ENCODE results near the gene UBE2K.
"Not testable (repeated sequence)": the region's sequence is repeated elsewhere in the genome, so short reads cannot be mapped to it uniquely, and the experiment has no call there.

UBE2K gene

GRCh38 chr4:39660045-39660444 is 37.9 kb upstream of the UBE2K start:
- H3K4me3 ChIP-seq (ENCODE audit: low read length in 2 of 2) = no peak overlapping the region
- H3K4me1 ChIP-seq (ENCODE audit: control insufficient read depth, insufficient read depth, low read length) = no peaks in the 10 kb centered on the region
- H3K9ac ChIP-seq (ENCODE audit: low read length in 2 of 2) = no peak overlapping the region
- no peaks in the 10 kb centered on the region for H3K9me3 ChIP-seq (ENCODE audit: control insufficient read depth in 2 of 2, low read length in 2 of 2)
- no peak overlapping the region for H3K27ac ChIP-seq (ENCODE audit: low read length)
- H3K36me3 ChIP-seq (ENCODE audit: control insufficient read depth in 2 of 2, insufficient read depth in 2 of 2, low read length in 2 of 2) = no peaks in the 10 kb centered on the region
- no peaks in the 10 kb centered on the region for H3K27me3 ChIP-seq (ENCODE audit: control insufficient read depth in 1 of 2, insufficient read depth in 2 of 2, low read length in 2 of 2)

DNA sequence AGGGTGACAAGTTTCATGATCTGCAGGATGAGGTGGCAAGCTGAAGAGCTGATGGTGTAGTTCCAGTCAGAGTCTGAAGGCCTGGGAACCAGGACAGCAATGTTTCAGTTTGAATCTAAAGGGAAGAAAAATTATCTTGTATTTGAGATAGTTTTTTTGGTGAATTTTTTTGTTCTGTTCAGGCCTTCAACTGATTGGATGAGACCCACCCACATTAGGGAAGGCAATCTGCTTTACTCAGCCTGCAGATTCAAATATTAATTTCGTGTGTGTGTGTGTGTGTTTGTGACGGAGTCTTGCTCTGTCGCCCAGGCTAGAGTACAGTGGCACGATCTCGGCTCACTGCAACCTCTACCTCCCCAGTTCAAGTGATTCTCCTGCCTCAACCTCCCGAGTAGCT is 37.2 kb upstream of the UBE2K start:
- H3K4me3 ChIP-seq (ENCODE audit: low read length in 2 of 2) = no peak overlapping the region
- H3K36me3 ChIP-seq (ENCODE audit: control insufficient read depth in 2 of 2, insufficient read depth in 2 of 2, low read length in 2 of 2) = no peaks in the 10 kb centered on the region
- no peaks in the 10 kb centered on the region for H3K27me3 ChIP-seq (ENCODE audit: control insufficient read depth in 1 of 2, insufficient read depth in 2 of 2, low read length in 2 of 2)
- H3K4me1 ChIP-seq (ENCODE audit: control insufficient read depth, insufficient read depth, low read length) = no peaks in the 10 kb centered on the region
- H3K9me3 ChIP-seq (ENCODE audit: control insufficient read depth in 2 of 2, low read length in 2 of 2) = no peaks in the 10 kb centered on the region
- no peak overlapping the region for H3K27ac ChIP-seq (ENCODE audit: low read length)
- H3K9ac ChIP-seq (ENCODE audit: low read length in 2 of 2) = no peak overlapping the region

- no peaks in the 10 kb centered on the region for H3K4me1 ChIP-seq (ENCODE audit: control insufficient read depth, insufficient read depth, low read length)
- H3K27ac ChIP-seq (ENCODE audit: low read length) = no peak overlapping the region
- no peaks in the 10 kb centered on the region for H3K27me3 ChIP-seq (ENCODE audit: control insufficient read depth in 1 of 2, insufficient read depth in 2 of 2, low read length in 2 of 2)
- H3K36me3 ChIP-seq (ENCODE audit: control insufficient read depth in 2 of 2, insufficient read depth in 2 of 2, low read length in 2 of 2) = no peaks in the 10 kb centered on the region
- no peaks in the 10 kb centered on the region for H3K9me3 ChIP-seq (ENCODE audit: control insufficient read depth in 2 of 2, low read length in 2 of 2)
- H3K4me3 ChIP-seq (ENCODE audit: low read length in 2 of 2) = no peak overlapping the region
- H3K9ac ChIP-seq (ENCODE audit: low read length in 2 of 2) = no peak overlapping the region
These were observed 35.3 kb upstream of the UBE2K start for GRCh38 chr4:39662683-39663082.

DNA sequence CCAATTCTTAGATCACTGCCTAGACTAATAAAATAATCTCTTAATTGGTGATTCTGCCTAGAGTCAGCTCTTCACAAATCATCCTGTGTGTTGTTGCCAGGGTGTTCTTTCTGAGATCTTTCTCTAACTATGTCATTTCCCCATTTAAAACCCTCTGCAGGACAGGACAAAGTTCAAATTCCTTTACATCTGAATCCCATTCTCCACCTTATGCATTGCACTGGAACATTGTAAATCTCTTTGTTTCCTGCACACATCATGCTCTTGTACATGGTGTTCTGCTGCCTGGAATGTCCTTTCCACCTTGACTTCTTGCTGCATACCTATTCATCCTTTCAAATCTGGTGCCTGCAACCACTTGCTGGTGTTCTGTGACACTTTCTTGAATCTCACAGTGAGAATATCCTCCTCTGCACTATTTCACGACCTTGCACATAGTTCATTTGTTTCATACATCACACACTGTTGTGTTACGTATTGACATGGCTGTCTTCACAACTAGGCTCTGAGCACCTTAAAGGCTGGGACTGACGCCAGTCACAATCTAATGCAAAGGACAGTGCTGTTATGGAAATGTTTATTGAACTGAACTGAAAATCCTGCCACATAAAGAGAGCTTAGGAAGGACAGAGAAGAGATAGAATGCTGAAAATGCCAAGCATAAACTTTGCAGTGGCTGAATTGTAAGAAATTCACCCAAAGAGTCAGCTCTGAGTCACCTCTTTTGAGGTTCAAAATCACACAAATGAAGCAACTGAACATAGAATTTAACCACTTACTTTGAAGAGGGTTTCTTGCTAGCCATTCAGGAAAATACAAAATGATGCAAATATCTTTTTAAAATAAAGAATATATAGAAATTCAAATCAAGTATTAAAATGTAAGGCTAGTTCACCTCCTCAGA is 32.9 kb upstream of the UBE2K start:
- no peaks in the 10 kb centered on the region for H3K36me3 ChIP-seq (ENCODE audit: control insufficient read depth in 2 of 2, insufficient read depth in 2 of 2, low read length in 2 of 2)
- H3K27ac ChIP-seq (ENCODE audit: low read length) = no peak overlapping the region

GRCh38 chr4:39667706-39668105 is 30.2 kb upstream of the UBE2K start:
- H3K27ac ChIP-seq (ENCODE audit: low read length) = no peak overlapping the region
- no peaks in the 10 kb centered on the region for H3K9me3 ChIP-seq (ENCODE audit: control insufficient read depth in 2 of 2, low read length in 2 of 2)
- no peak overlapping the region for H3K9ac ChIP-seq (ENCODE audit: low read length in 2 of 2)
- no peaks in the 10 kb centered on the region for H3K4me1 ChIP-seq (ENCODE audit: control insufficient read depth, insufficient read depth, low read length)
- H3K27me3 ChIP-seq (ENCODE audit: control insufficient read depth in 1 of 2, insufficient read depth in 2 of 2, low read length in 2 of 2) = no peaks in the 10 kb centered on the region
- no peak overlapping the region for H3K4me3 ChIP-seq (ENCODE audit: low read length in 2 of 2)
- no peaks in the 10 kb centered on the region for H3K36me3 ChIP-seq (ENCODE audit: control insufficient read depth in 2 of 2, insufficient read depth in 2 of 2, low read length in 2 of 2)

More for the DNA sequence above, 32.9 kb upstream of the UBE2K start:
- Histone ChIP-seq H3K9me3 (ENCODE audit: control insufficient read depth in 2 of 2, low read length in 2 of 2) (no peaks in the 10 kb centered on the region), H3K27me3 (ENCODE audit: control insufficient read depth in 1 of 2, insufficient read depth in 2 of 2, low read length in 2 of 2) (no peaks in the 10 kb centered on the region), H3K4me1 (ENCODE audit: control insufficient read depth, insufficient read depth, low read length) (no peaks in the 10 kb centered on the region), H3K4me3 (ENCODE audit: low read length in 2 of 2) (no peak overlapping the region), H3K9ac (ENCODE audit: low read length in 2 of 2) (no peak overlapping the region)

DNA sequence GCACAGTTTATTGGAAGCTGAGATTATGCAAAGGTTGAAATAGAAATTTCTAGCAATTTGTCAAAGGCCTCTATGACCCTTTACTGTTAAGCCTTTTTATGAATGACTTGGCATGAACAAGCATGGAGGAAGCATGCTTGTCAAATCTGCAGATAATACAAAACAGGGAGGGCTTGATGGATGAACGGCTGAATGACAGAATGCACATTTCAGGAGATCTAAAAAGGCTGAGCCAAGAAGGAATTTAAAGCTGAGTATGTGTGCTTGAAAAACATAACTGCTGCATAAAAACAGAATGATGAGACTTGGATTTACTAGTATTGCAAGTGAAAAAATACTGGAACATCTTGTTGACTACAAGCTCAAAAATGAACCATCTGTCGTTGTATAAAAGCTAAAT is 29.0 kb upstream of the UBE2K start:
- Histone ChIP-seq H3K27ac (ENCODE audit: low read length) (no peak overlapping the region), H3K4me1 (ENCODE audit: control insufficient read depth, insufficient read depth, low read length) (no peaks in the 10 kb centered on the region), H3K9me3 (ENCODE audit: control insufficient read depth in 2 of 2, low read length in 2 of 2) (no peaks in the 10 kb centered on the region), H3K36me3 (ENCODE audit: control insufficient read depth in 2 of 2, insufficient read depth in 2 of 2, low read length in 2 of 2) (no peaks in the 10 kb centered on the region), H3K4me3 (ENCODE audit: low read length in 2 of 2) (no peak overlapping the region), H3K27me3 (ENCODE audit: control insufficient read depth in 1 of 2, insufficient read depth in 2 of 2, low read length in 2 of 2) (no peaks in the 10 kb centered on the region), H3K9ac (ENCODE audit: low read length in 2 of 2) (no peak overlapping the region)

- not testable (repeated sequence) for H3K27me3 ChIP-seq (ENCODE audit: control insufficient read depth in 1 of 2, insufficient read depth in 2 of 2, low read length in 2 of 2); H3K36me3 ChIP-seq (ENCODE audit: control insufficient read depth in 2 of 2, insufficient read depth in 2 of 2, low read length in 2 of 2); H3K27ac ChIP-seq (ENCODE audit: low read length); H3K4me1 ChIP-seq (ENCODE audit: control insufficient read depth, insufficient read depth, low read length); H3K9ac ChIP-seq (ENCODE audit: low read length in 2 of 2); H3K9me3 ChIP-seq (ENCODE audit: control insufficient read depth in 2 of 2, low read length in 2 of 2); H3K4me3 ChIP-seq (ENCODE audit: low read length in 2 of 2)
These were observed 27.6 kb upstream of the UBE2K start for GRCh38 chr4:39670296-39670695.

DNA sequence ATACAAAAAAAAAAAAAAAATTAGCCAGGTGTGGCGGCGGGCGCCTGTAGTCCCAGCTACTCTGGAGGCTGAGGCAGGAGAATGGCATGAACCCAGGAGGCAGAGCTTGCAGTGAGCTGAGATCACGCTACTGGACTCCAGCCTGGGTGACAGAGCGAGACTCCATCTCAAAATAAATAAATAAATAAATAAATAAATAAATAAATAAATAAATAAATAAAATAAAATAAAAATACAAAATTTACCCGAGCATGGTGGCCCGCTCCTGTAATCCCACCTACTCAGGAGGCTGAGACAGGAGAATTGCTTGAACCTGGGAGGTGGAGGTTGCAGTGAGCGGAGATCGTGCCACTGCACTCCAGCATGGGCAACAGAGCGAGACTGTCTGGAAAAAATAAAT is 22.3 kb upstream of the UBE2K start:
- H3K27ac ChIP-seq (ENCODE audit: low read length); H3K27me3 ChIP-seq (ENCODE audit: control insufficient read depth in 1 of 2, insufficient read depth in 2 of 2, low read length in 2 of 2); H3K9ac ChIP-seq (ENCODE audit: low read length in 2 of 2); H3K4me1 ChIP-seq (ENCODE audit: control insufficient read depth, insufficient read depth, low read length); H3K36me3 ChIP-seq (ENCODE audit: control insufficient read depth in 2 of 2, insufficient read depth in 2 of 2, low read length in 2 of 2); H3K4me3 ChIP-seq (ENCODE audit: low read length in 2 of 2); H3K9me3 ChIP-seq (ENCODE audit: control insufficient read depth in 2 of 2, low read length in 2 of 2): not testable (repeated sequence)

DNA sequence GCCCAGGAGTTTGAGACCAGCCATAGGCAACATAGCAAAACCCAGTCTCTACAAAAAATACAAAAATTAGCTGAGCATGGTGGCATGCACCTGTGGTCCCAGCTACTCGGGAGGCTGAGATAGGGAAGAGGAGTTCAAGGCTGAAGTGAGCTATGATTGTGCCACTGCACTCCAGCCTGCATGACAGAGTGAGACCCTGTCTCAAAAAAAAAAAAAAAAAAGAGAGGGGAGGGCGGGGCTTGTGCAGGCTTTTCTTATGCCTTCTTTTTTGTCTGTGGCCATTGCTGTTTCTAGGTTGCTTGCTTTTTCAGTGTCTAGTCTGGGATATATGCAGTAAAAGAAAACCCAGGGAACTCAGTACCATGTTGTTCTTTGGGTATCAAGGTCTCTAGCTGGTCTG is 16.9 kb upstream of the UBE2K start:
- not testable (repeated sequence) for H3K27ac ChIP-seq (ENCODE audit: low read length); H3K9ac ChIP-seq (ENCODE audit: low read length in 2 of 2); H3K9me3 ChIP-seq (ENCODE audit: control insufficient read depth in 2 of 2, low read length in 2 of 2); H3K4me3 ChIP-seq (ENCODE audit: low read length in 2 of 2); H3K36me3 ChIP-seq (ENCODE audit: control insufficient read depth in 2 of 2, insufficient read depth in 2 of 2, low read length in 2 of 2); H3K4me1 ChIP-seq (ENCODE audit: control insufficient read depth, insufficient read depth, low read length); H3K27me3 ChIP-seq (ENCODE audit: control insufficient read depth in 1 of 2, insufficient read depth in 2 of 2, low read length in 2 of 2)

- Histone ChIP-seq H3K27me3 (ENCODE audit: control insufficient read depth in 1 of 2, insufficient read depth in 2 of 2, low read length in 2 of 2) (no peaks in the 10 kb centered on the region), H3K27ac (ENCODE audit: low read length) (no peak overlapping the region), H3K9ac (ENCODE audit: low read length in 2 of 2) (no peak overlapping the region), H3K4me1 (ENCODE audit: control insufficient read depth, insufficient read depth, low read length) (no peaks in the 10 kb centered on the region), H3K9me3 (ENCODE audit: control insufficient read depth in 2 of 2, low read length in 2 of 2) (no peaks in the 10 kb centered on the region), H3K36me3 (ENCODE audit: control insufficient read depth in 2 of 2, insufficient read depth in 2 of 2, low read length in 2 of 2) (no peaks in the 10 kb centered on the region), H3K4me3 (ENCODE audit: low read length in 2 of 2) (no peak overlapping the region)
These were observed 15.8 kb upstream of the UBE2K start for GRCh38 chr4:39682138-39682537.

- no peaks in the 10 kb centered on the region for H3K4me1 ChIP-seq (ENCODE audit: control insufficient read depth, insufficient read depth, low read length)
- H3K9me3 ChIP-seq (ENCODE audit: control insufficient read depth in 2 of 2, low read length in 2 of 2) = no peaks in the 10 kb centered on the region
- no peaks in the 10 kb centered on the region for H3K36me3 ChIP-seq (ENCODE audit: control insufficient read depth in 2 of 2, insufficient read depth in 2 of 2, low read length in 2 of 2)
These were observed 11.9 kb upstream of the UBE2K start for GRCh38 chr4:39685990-39686389.

More at GRCh38 chr4:39685990-39686389, 11.9 kb upstream of the UBE2K start:
- no peak overlapping the region for H3K9ac ChIP-seq (ENCODE audit: low read length in 2 of 2)
- H3K4me3 ChIP-seq (ENCODE audit: low read length in 2 of 2) = no peak overlapping the region
- H3K27me3 ChIP-seq (ENCODE audit: control insufficient read depth in 1 of 2, insufficient read depth in 2 of 2, low read length in 2 of 2) = no peaks in the 10 kb centered on the region
- H3K27ac ChIP-seq (ENCODE audit: low read length) = no peak overlapping the region
